H1 (cell line): ENCODE results near the gene TRIM68. TPM values are rescaled to one million over a fixed set of nuclear protein-coding genes. Genes with fewer than 3 reads are reported as not detected.

Experiments
- CBX5 ChIP-seq: fragments of 300-800, 300-1000 bp; sonication (generic); IDR thresholded peaks from 2 replicates; pipeline ENCODE4 v1.7.1; 2016; ENCODE audit warnings: antibody characterized with exemption, low read length, low read depth
- HDAC6 ChIP-seq: IDR thresholded peaks from one replicate; pipeline ENCODE4 v1.7.1; 2012; ENCODE audit warnings: low read depth, mild to moderate bottlenecking, inconsistent platforms, low read length, moderate library complexity
- JUND ChIP-seq: IDR thresholded peaks from 2 replicates; pipeline ENCODE4 v1.6.1; 2011; ENCODE audit warnings: mild to moderate bottlenecking, improper control_type of control experiment, low read length
- KDM5A ChIP-seq: fragments of 200-600 bp; IDR thresholded peaks from 2 replicates; pipeline ENCODE4 v1.7.1; 2012; ENCODE audit warnings: mild to moderate bottlenecking, low read length, inconsistent platforms, mixed read lengths
- NRF1 ChIP-seq: IDR thresholded peaks from 2 replicates; pipeline ENCODE4 v1.6.1; 2011; ENCODE audit warnings: mild to moderate bottlenecking, low read depth, low read length, improper control_type of control experiment
- RAD21 ChIP-seq, 2 experiments: IDR thresholded peaks in 1 of 2; conservative IDR thresholded peaks in 1 of 2; 2 replicates each; pipeline ENCODE4 v1.6.1; 2011; ENCODE audit warnings: low read depth in 2 of 2, low read length in 2 of 2, improper control_type of control experiment in 1 of 2, inconsistent platforms in 1 of 2, mild to moderate bottlenecking in 1 of 2, moderate library complexity in 1 of 2
- SIN3A ChIP-seq, 2 experiments: IDR thresholded peaks in 1 of 2; conservative IDR thresholded peaks in 1 of 2; 2 replicates each; pipeline ENCODE4 v1.6.1; 2011 to 2012; ENCODE audit warnings: low read length in 2 of 2, improper control_type of control experiment in 1 of 2, low read depth in 1 of 2, mild to moderate bottlenecking in 1 of 2
- SP2 ChIP-seq: IDR thresholded peaks from 2 replicates; pipeline ENCODE4 v1.6.1; 2012; ENCODE audit warnings: mild to moderate bottlenecking, low read length, inconsistent platforms
- SUZ12 ChIP-seq: fragments of 200-600 bp; sonication (generic); IDR thresholded peaks from 2 replicates; pipeline ENCODE4 v1.6.1; 2012; ENCODE audit warnings: mild to moderate bottlenecking, inconsistent platforms, low read length, moderate library complexity, mixed read lengths
- TAF7 ChIP-seq: optimal IDR thresholded peaks from 2 replicates; pipeline ENCODE3; 2011; ENCODE audit warnings: low read depth, mild to moderate bottlenecking, inconsistent platforms, low read length, moderate library complexity, borderline replicate concordance
- TCF12 ChIP-seq: IDR thresholded peaks from 2 replicates; pipeline ENCODE4 v1.6.1; 2011; ENCODE audit warnings: low read depth, mild to moderate bottlenecking, low read length
- polyA plus RNA-seq, 7 experiments: library from polyadenylated mRNA; depleted of rRNA in 3 of 7; stranded (reverse) in 5 of 7; unstranded in 2 of 7; fragments of >200 nt in 5 of 7; fragments of 200-250 nt in 2 of 7; gene quantifications; 1 replicate in 5 of 7; 2 replicates in 1 of 7; 4 replicates in 1 of 7; pipeline versions ENCODE4 v1.2.1 to v1.2.3, GENCODE V29; 2011 to 2013; ENCODE audit warnings: missing spikeins in 2 of 7, mixed read lengths in 2 of 7
- total RNA-seq: library from RNA; stranded (reverse); fragmentation: NEBNext Ultra II Directional; extraction: Animal tissue kit (Norgen Biotek cat#: 25700); gene quantifications from 2 replicates; pipeline ENCODE4 v1.2.1, GENCODE V29; 2021

The TRIM68 gene
- total and polyA plus RNA-seq, 2 of the 8 experiments (the other 6 are each of a cell fraction or from before 2014, with no cell fraction given), result 3.4 to 5.7 TPM

GRCh38 chr11:4607781-4608666 is at the start of gene TRIM68 (continued):
- TF ChIP-seq SIN3A (conservative IDR thresholded peaks at IDR 0.05 in 1 of 2, IDR thresholded peaks at IDR 0.05 in 1 of 2; ENCODE audit: low read depth in 1 of 2, low read length in 2 of 2) (no peak), CBX5 (no peak), NRF1 (no peak), TAF7 (peak; percentile 44), SUZ12 (no peak), RAD21 (IDR thresholded peaks at IDR 0.05 in 1 of 2, conservative IDR thresholded peaks at IDR 0.05 in 1 of 2; ENCODE audit: low read depth in 2 of 2, low read length in 2 of 2) (no peak), TCF12 (no peak), KDM5A (no peak), JUND (no peak), HDAC6 (no peak), SP2 (peak; percentile 55)
